Measurements from ENCODE around the gene MGMT.

MGMT gene

DNA sequence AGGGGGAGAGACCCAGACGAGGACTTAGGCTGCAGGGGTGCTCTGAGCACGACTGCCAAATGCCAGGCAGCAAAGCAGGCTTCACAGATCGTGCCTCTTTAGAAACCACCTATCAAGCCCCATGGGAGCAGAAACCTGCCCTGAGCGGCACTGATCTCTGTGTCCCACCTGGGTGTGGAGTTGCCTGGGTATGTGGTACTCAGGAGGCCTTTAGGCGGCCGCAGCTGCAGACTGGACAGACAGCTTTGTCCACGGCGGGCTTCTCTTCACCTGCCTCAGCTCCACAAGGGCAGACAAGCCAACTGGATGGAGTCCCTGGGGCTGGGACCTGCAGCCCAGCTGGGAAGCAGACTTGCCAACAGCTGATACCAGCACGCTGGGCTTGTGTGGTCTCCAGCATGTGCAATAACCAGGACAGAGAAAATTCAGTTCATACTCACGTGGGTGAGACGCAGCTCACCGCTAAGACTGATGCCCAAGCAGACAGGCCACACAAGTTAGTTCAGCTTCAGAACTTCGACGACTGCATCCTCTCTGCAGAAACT is 333.8 kb downstream of the MGMT start:
- DNase-seq (ENCODE audit: low spot score) = no peak

DNA sequence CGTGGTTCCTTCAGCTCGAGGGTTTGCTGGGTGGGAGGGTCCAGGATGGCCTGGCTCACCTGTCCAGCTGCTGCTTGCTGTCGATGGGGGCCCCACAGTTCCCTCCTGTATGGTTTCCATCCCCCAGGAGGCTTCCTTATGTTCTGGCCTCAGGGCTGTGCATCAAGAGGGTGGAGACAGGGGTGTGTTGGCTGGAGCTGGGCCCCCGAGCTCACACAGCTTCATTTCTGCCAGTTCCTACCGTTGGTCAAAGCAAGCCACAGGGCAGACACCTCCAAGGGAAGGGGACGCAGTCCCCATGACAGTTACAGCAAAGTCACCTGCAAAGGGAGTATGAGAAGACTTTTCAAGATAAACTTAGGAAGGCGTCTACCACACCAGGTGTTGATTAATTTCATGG is 340.2 kb downstream of the MGMT start:
- no peak for DNase-seq (ENCODE audit: low spot score)

DNA sequence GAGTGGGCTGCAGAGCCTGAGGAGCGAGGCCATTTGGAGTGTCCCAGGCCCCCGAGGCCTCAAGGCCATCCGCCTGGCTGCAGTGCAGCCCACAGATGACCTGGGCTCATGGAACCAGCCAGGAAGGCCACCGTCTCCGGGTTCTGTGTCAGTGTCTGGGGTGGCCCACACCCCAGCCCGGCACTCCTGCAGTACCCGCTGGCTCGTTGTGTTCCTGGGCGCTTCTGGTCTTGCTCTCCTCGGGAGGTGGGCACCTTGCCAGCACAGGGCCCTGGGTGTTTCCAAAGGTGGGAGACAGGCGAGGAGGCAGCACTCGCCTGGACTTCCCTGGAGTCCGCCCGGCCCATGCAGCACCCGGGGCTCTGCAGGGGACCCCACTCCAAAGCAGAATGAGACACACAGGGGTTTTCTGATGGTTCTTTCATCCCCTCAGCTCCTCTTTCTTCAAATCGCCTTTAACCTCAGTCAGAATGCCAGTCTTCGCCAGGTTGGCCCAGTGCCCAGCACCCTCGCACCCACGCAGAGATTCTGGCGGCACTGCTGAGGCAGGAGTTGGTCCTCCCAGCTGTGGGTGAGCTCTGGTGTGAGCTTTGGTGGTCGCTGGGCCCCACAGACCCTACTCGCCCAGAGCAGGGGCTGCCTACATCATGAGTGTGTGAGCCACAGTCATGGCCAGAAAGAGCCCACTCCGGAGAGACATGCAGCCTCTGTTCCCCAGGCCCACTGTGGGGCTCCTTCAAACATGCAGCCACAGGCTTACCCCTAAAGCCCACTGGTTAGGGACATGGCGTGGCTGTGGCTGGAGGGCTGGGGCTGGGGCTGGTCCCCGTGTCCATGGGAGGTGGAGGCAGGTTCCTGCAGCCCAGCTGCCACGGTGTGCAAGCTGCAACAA is 341.3 kb downstream of the MGMT start:
- DNase-seq (ENCODE audit: low spot score) = no peak

DNA sequence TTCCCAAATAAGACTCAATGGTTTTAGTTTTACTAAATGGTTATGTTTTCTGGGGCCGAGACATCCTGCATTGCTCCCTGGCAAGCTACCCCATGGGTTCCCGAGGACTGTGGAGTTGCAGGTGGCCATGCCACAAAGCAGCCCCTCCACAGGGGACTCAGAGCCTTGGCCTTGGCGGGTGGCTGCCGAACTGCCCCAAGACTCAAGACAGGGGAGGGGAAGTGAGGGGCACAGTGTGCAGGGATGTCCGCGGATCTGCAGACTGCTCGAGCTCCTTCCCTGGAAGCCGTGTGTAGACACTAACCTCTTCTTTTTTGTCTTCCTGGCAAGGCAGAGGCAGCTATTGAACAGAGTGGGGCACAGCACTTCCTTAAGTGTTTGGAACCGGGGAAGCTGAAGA is 342.4 kb downstream of the MGMT start:
- DNase-seq (ENCODE audit: low spot score) = no peak

DNA sequence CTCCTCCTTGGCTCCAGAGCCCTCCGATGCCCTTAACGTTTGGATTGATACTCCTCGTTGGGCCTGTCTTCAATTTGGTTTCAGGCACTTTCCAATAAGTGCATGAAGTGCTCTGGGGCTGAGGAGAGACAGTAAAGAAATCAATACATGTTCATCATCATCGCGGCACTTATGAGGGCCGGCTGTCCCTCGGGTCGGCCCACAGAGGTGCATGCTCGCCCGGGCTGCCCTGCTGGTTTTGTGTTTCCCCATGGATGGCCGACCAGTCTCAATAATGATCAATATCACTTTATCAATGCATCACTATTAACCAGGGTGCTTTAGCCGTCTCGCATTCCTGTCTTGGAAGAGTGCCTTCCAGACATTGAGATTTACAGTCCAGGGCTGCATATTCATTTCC is 342.8 kb downstream of the MGMT start:
- DNase-seq (ENCODE audit: low spot score) = no peak

DNA sequence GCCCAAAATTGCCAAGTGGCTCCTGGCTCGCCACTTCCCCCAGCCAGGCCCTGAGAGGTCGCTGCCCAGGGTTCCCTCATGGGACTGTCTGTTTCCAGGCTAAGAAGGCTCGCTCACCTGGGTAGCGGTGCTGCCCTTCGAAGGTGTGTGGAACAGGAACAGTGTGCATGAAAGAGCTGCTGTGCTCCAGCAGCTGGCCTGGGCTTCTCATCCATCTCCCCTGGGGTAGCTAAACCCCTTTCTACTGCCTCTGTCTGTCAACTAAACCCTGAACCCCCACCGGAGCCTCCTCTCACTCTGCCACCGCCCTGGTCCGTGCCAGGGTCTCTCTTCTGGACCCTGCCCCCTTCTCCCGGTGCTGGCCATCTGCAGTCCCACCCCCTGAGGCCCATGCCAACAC is 344.2 kb downstream of the MGMT start:
- no peak for DNase-seq (ENCODE audit: low spot score)

DNA sequence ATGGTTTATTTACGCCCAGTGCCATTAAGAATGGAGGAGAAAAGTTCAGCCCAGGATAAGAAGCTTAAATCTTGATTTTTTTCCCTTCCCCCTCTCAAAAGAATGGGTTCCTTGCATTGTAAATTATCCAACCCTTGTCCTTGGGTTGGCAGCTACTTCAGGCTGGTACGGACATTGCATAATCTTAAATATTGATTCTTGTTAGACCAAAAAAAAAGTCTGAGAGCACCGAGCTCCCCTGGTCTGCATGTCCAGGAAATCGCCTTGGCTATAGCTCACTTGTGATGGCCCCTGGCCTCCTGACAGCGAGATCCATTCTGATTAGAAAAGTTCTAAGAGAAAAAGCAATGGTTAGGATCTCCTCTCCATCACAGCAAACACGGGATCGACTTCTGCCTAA is 345.4 kb downstream of the MGMT start:
- no peak for DNase-seq (ENCODE audit: low spot score)

DNA sequence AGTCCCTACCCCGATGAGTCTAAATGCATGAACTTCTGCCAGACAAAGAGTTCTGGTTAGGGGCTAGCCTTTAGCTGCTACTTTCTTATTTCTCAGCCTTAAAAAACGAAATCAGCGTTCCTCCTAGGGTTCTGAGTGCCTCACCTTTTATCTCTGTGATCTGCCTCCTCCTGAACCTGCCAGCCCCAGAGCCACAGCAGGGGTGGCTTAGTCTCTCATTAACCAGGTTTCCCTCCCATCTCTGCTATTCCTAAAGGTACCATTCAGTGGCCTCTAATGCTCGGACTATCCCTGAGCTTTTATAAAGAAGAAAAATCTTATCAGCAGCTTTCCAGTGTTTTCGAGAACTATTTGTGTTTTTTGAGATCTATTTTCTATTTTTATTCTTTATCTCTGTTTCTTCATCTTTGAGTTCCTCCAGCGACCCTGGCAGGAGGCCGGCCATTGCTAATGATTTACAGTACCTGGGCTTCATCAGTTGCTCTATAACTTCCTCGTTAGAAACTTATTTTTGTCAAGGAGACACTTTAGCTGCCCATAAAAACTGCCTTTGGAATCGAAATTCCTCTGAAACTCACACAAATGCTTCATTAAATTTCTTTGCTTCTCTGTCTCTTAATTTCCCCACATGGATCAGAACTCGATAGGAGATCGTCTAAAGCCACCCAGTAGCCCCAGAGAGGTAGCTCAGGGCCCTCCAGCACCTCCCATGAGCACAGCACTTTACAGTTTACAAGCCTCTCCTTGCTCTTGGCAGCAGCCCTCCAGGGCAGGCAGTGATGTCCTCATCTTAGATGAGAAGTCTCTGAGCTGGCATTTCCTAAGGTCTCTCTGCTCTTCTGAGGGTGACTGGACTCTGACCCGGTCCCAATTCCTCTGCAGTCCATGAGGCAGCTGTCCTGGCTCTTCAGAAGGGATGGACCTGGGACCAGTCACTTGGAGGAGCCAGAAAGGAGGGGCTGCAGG is 347.9 kb downstream of the MGMT start:
- DNase-seq (ENCODE audit: low spot score) = no peak

DNA sequence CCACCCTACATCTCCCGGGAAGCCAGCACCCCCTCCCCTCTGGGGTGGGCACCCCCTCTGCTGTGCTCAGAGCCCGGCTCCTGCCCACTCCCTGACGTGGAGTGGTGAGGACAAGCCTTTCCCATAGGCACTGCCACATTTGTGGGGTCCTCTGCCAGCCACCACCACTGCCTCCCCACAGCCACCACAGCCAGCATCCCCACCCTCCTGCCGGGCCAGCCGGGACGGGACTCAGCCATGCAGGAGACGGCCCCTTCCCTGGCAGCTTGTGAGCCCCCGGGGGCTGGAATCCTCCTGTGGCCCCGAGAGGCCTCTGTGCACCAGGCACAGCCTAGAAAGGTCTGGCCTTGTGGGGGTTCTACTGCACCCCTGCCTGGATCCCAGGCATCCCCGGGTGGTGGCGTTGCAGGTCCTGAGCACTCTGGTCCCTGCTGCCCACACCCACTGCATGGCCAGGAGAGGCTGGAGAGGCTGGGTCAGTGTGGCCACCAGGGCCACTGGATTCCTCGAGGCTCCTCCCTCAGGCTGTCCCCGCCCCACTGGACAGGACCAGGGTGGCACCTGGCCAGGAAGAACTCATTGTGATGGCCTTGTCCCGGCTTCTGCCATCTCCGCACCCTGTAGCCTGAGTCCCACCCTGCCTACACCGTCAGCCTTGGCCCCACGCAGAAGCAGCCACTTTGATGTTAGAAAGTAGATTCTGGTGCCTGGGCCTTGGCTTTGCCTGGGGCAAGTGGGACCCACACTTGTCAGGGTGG is 349.0 kb downstream of the MGMT start:
- no peak for DNase-seq (ENCODE audit: low spot score)

DNA sequence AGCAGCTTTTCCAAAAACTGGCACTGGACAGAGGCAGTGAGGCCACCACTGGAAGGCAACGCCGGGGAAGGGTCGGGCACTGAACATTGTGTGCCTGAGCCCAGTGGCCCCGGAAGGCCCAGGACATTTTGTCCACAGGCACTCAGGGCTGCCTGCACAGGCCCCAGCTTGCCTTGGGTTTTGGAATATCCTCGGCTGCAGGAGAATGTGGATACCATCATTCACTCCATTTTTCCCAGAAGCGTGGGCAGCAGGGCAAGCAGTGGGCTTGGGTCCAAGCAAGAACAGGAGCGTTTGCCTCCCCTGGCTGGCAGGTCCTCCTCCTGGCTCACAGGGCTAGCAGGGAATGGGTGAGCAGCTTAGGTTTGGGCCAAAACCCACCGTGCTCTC is 349.6 kb downstream of the MGMT start:
- DNase-seq (ENCODE audit: low spot score) = no peak

Measured in germinal center (tissue), 1 donor.